MM.1S (cell line): ENCODE data around the gene DISC1.

Experiments used
- DNase-seq: peaks from one replicate; pipeline ENCODE4 v3.0.0-alpha.2; 2015
- H2AFZ ChIP-seq: fragments of 300-600 bp; sonication (generic); 2 replicates; pipeline ENCODE4 v1.6.0; 2016; ENCODE audit warnings: antibody characterized with exemption, low read length
- H3F3A ChIP-seq: fragments of 300-600 bp; sonication (generic); 2 replicates; pipeline ENCODE4 v1.6.1; 2016; ENCODE audit warnings: mild to moderate bottlenecking, antibody characterized with exemption, low read length, moderate library complexity, mixed read lengths; ENCODE audit not compliant: insufficient read depth
- H3K27ac ChIP-seq: fragments of 300-600 bp; sonication (generic); 2 replicates; pipeline ENCODE4 v1.5.1; 2016; ENCODE audit warnings: mild to moderate bottlenecking, low read length
- H3K27me3 ChIP-seq: fragments of 300-600 bp; sonication (generic); replicated peaks from 2 replicates; pipeline ENCODE4 v1.6.0; 2016; ENCODE audit warnings: low read length; ENCODE audit not compliant: insufficient read depth
- H3K36me3 ChIP-seq: fragments of 300-600 bp; sonication (generic); replicated peaks from 2 replicates; pipeline ENCODE4 v1.6.1; 2016; ENCODE audit warnings: mild to moderate bottlenecking, low read length, mixed read lengths; ENCODE audit not compliant: insufficient read depth
- H3K4me1 ChIP-seq: fragments of 300-600 bp; sonication (generic); 2 replicates; pipeline ENCODE4 v1.6.1; 2016; ENCODE audit warnings: low read length, mixed read lengths
- H3K4me2 ChIP-seq: fragments of 300-600 bp; sonication (generic); 2 replicates; pipeline ENCODE4 v1.6.0; 2016; ENCODE audit warnings: low read depth, low read length
- H3K4me3 ChIP-seq: fragments of 300-600 bp; sonication (generic); 2 replicates; pipeline ENCODE4 v1.5.1; 2016; ENCODE audit warnings: low read length, mixed read lengths
- H3K79me2 ChIP-seq: fragments of 300-600 bp; sonication (generic); 2 replicates; pipeline ENCODE4 v1.6.1; 2016; ENCODE audit warnings: mixed run types, low read length, mixed read lengths
- H3K9ac ChIP-seq: fragments of 300-600 bp; sonication (generic); 2 replicates; pipeline ENCODE4 v1.6.1; 2016; ENCODE audit warnings: low read length, mixed read lengths
- H3K9me2 ChIP-seq: fragments of 300-600 bp; sonication (generic); replicated peaks from 2 replicates; pipeline ENCODE4 v1.6.1; 2016; ENCODE audit warnings: mild to moderate bottlenecking, low read length, mixed read lengths; ENCODE audit not compliant: insufficient read depth
- H3K9me3 ChIP-seq: fragments of 300-600 bp; sonication (generic); replicated peaks from 2 replicates; pipeline ENCODE4 v1.6.1; 2016; ENCODE audit warnings: mild to moderate bottlenecking, low read length, mixed read lengths; ENCODE audit not compliant: insufficient read depth
- H4K20me1 ChIP-seq: fragments of 300-600 bp; sonication (generic); 2 replicates; pipeline ENCODE4 v1.6.1; 2016; ENCODE audit warnings: mild to moderate bottlenecking, low read length, moderate library complexity, mixed read lengths; ENCODE audit not compliant: insufficient read depth
- EZH2 ChIP-seq: fragments of 300-600 bp; sonication (generic); optimal IDR thresholded peaks from 2 replicates; pipeline ENCODE3; 2017; ENCODE audit warnings: low read depth, mild to moderate bottlenecking, antibody characterized with exemption, low read length, mixed read lengths
- EZH2phosphoT487 ChIP-seq: fragments of 300-600 bp; sonication (generic); IDR thresholded peaks from 2 replicates; pipeline ENCODE4 v1.6.1; 2018; ENCODE audit warnings: antibody characterized with exemption, low read length
- TF ChIP-seq, protein P1 (sequence below): fragments of 300-600 bp; sonication (generic); IDR thresholded peaks from 2 replicates; pipeline ENCODE4 v1.5.1; 2016; ENCODE audit warnings: antibody characterized with exemption, low read length, mixed read lengths

DISC1 gene

DNA sequence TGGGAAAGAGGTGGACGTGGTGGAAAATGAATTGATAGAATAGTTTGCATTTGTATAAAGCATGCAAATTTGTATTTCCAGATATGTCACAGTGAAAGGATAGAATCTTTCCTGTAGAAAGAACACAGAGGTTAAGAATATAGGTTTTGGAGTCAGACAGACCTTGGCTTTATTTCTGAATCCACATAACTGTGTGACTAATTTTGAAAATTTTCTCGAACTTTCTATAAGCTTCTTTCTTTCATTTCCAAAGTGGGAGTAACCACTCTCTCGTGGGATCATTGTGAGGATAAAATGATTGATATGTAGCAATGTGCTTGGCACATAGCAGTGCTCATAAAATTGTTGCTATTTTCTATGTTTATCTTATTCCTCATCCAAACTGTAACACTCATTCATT, 108.8 kb downstream of the DISC1 start:
- no peak for DNase-seq
- no peaks in the 10 kb centered on the region for H3K27me3 ChIP-seq
- H3K4me1 ChIP-seq = no peaks in the 10 kb centered on the region
- H3K4me2 ChIP-seq = no peak overlapping the region
- no peaks in the 10 kb centered on the region for H3K36me3 ChIP-seq
- H3K4me3 ChIP-seq = no peak overlapping the region
- H3K9me3 ChIP-seq = no peaks in the 10 kb centered on the region
- H3K79me2 ChIP-seq = no peaks in the 10 kb centered on the region
- H3F3A ChIP-seq = no peaks in the 10 kb centered on the region
- no peaks in the 10 kb centered on the region for H3K9me2 ChIP-seq
- TF ChIP-seq EZH2phosphoT487 (no peak), EZH2 (no peak)
- TF ChIP-seq, protein P1, sequence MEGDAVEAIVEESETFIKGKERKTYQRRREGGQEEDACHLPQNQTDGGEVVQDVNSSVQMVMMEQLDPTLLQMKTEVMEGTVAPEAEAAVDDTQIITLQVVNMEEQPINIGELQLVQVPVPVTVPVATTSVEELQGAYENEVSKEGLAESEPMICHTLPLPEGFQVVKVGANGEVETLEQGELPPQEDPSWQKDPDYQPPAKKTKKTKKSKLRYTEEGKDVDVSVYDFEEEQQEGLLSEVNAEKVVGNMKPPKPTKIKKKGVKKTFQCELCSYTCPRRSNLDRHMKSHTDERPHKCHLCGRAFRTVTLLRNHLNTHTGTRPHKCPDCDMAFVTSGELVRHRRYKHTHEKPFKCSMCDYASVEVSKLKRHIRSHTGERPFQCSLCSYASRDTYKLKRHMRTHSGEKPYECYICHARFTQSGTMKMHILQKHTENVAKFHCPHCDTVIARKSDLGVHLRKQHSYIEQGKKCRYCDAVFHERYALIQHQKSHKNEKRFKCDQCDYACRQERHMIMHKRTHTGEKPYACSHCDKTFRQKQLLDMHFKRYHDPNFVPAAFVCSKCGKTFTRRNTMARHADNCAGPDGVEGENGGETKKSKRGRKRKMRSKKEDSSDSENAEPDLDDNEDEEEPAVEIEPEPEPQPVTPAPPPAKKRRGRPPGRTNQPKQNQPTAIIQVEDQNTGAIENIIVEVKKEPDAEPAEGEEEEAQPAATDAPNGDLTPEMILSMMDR = no peak
- no peaks in the 10 kb centered on the region for H4K20me1 ChIP-seq
- no peak overlapping the region for H2AFZ ChIP-seq
- no peak overlapping the region for H3K9ac ChIP-seq
- no peak overlapping the region for H3K27ac ChIP-seq

- Histone ChIP-seq H3K4me1 (no peaks in the 10 kb centered on the region), H3K36me3 (no peaks in the 10 kb centered on the region), H3K27ac (no peak overlapping the region), H2AFZ (no peak overlapping the region), H3K4me2 (no peak overlapping the region), H3K9me3 (no peaks in the 10 kb centered on the region), H3F3A (no peaks in the 10 kb centered on the region), H3K79me2 (no peaks in the 10 kb centered on the region), H3K9ac (no peak overlapping the region), H3K9me2 (no peaks in the 10 kb centered on the region), H3K4me3 (no peak overlapping the region), H3K27me3 (no peaks in the 10 kb centered on the region), H4K20me1 (no peaks in the 10 kb centered on the region)
- TF ChIP-seq, protein P1 = no peak
- no peak for TF ChIP-seq EZH2
- TF ChIP-seq EZH2phosphoT487 = no peak
- DNase-seq = no peak
These were observed 109.4 kb downstream of the DISC1 start for GRCh38 chr1:231735941-231736340.

- H3K79me2 ChIP-seq = no peaks in the 10 kb centered on the region
- H3K27me3 ChIP-seq = no peaks in the 10 kb centered on the region
- no peak overlapping the region for H3K4me3 ChIP-seq
- no peaks in the 10 kb centered on the region for H3K4me1 ChIP-seq
- H3K4me2 ChIP-seq = no peak overlapping the region
- H3K27ac ChIP-seq = no peak overlapping the region
- DNase-seq = no peak
- H3K9ac ChIP-seq = no peak overlapping the region
- no peaks in the 10 kb centered on the region for H4K20me1 ChIP-seq
- no peak overlapping the region for H2AFZ ChIP-seq
- no peaks in the 10 kb centered on the region for H3K36me3 ChIP-seq
- no peaks in the 10 kb centered on the region for H3F3A ChIP-seq
- no peaks in the 10 kb centered on the region for H3K9me3 ChIP-seq
- H3K9me2 ChIP-seq = no peaks in the 10 kb centered on the region
- TF ChIP-seq EZH2 (no peak), EZH2phosphoT487 (no peak)
- TF ChIP-seq, protein P1 = no peak
These were observed 109.9 kb downstream of the DISC1 start for GRCh38 chr1:231736464-231736863.
